Stimulated activated naive CD8-positive, alpha-beta T cell treated with anti-CD3 and anti-CD28 coated beads, Interleukin-15, amount 100 ng/mL, for 72 hours (primary cell): ENCODE results near the gene FARP1.

Experiments
- ATAC-seq: fragments of 150-1000 bp; cut with Tn5 transposase; 2 replicates; pipeline ENCODE4 v1.10.0; 2021; ENCODE audit warnings: mild to moderate bottlenecking, moderate library complexity
- DNase-seq, 2 donors: peaks; one replicate each; pipeline ENCODE4 v3.0.0; 2021 to 2022
- H3K27ac Mint-ChIP-seq, 2 donors: one replicate each; pipeline ENCODE4 v1.8.0; 2022; ENCODE audit warnings: mild to moderate bottlenecking in 2 of 2, mixed read lengths in 2 of 2, moderate library complexity in 2 of 2
- H3K27me3 Mint-ChIP-seq: one replicate; pipeline ENCODE4 v1.8.0; 2022; ENCODE audit warnings: mixed read lengths
- H3K4me1 Mint-ChIP-seq: one replicate; pipeline ENCODE4 v1.8.0; 2022; ENCODE audit warnings: mild to moderate bottlenecking, mixed read lengths
- H3K4me3 Mint-ChIP-seq, 2 donors: one replicate each; pipeline ENCODE4 v1.8.0; 2022; ENCODE audit warnings: mild to moderate bottlenecking in 2 of 2, mixed read lengths in 2 of 2, moderate library complexity in 1 of 2
- H3K9me3 Mint-ChIP-seq, 2 donors: one replicate each; pipeline ENCODE4 v1.8.0; 2022; ENCODE audit warnings: mixed read lengths in 2 of 2

The FARP1 gene

GRCh38 chr13:98450026-98450425, 307.1 kb downstream of the FARP1 start:
- ATAC-seq, result no peak
- Mint-ChIP-seq H3K9me3 (no peaks in the 10 kb centered on the region), H3K4me1 (peaks cover 43% of the 10 kb centered on the region), H3K27me3 (no peaks in the 10 kb centered on the region), H3K27ac (no peak overlapping the region), H3K4me3 (no peak overlapping the region)
- no peak for DNase-seq

GRCh38 chr13:98450539-98451111, 307.7 kb downstream of the FARP1 start:
- ATAC-seq (peak; percentile 39), DNase-seq (no peak)
- Mint-ChIP-seq H3K4me1 (peaks cover 40% of the 10 kb centered on the region), H3K27me3 (no peaks in the 10 kb centered on the region), H3K27ac (peak overlapping the region; percentile 20 to 68), H3K9me3 (no peaks in the 10 kb centered on the region), H3K4me3 (no peak overlapping the region)

- Mint-ChIP-seq H3K4me3 (no peak overlapping the region), H3K4me1 (peaks cover 28% of the 10 kb centered on the region), H3K27me3 (no peaks in the 10 kb centered on the region), H3K27ac (peak overlapping the region in 1 of 2 donors; percentile 20), H3K9me3 (no peaks in the 10 kb centered on the region)
- DNase-seq (no peak), ATAC-seq (no peak)
Observed at GRCh38 chr13:98451676-98452470, 309.0 kb downstream of the FARP1 start.

GRCh38 chr13:98452851-98453843, 310.3 kb downstream of the FARP1 start:
- no peaks in the 10 kb centered on the region for H3K9me3 Mint-ChIP-seq
- H3K27me3 Mint-ChIP-seq, result no peaks in the 10 kb centered on the region
- no peak for DNase-seq
- ATAC-seq, result no peak
- H3K27ac Mint-ChIP-seq, result peak overlapping the region; percentile 67 to 72
- H3K4me3 Mint-ChIP-seq, result no peak overlapping the region
- peaks cover 27% of the 10 kb centered on the region for H3K4me1 Mint-ChIP-seq

GRCh38 chr13:98454389-98454881, 311.5 kb downstream of the FARP1 start:
- peaks cover 28% of the 10 kb centered on the region for H3K4me1 Mint-ChIP-seq
- no peak overlapping the region for H3K27ac Mint-ChIP-seq
- H3K27me3 Mint-ChIP-seq, result no peaks in the 10 kb centered on the region
- H3K9me3 Mint-ChIP-seq, result no peaks in the 10 kb centered on the region
- no peak for DNase-seq
- no peak for ATAC-seq
- no peak overlapping the region for H3K4me3 Mint-ChIP-seq

GRCh38 chr13:98456413-98456845, 313.5 kb downstream of the FARP1 start:
- DNase-seq (no peak), ATAC-seq (no peak)
- Mint-ChIP-seq H3K9me3 (no peaks in the 10 kb centered on the region), H3K4me3 (no peak overlapping the region), H3K4me1 (peaks cover 33% of the 10 kb centered on the region), H3K27ac (no peak overlapping the region), H3K27me3 (no peaks in the 10 kb centered on the region)

- Mint-ChIP-seq H3K4me3 (no peak overlapping the region), H3K27me3 (no peaks in the 10 kb centered on the region), H3K4me1 (peaks cover 29% of the 10 kb centered on the region), H3K9me3 (no peaks in the 10 kb centered on the region), H3K27ac (peak overlapping the region in 1 of 2 donors; percentile 98)
- ATAC-seq (no peak), DNase-seq (no peak)
Observed at GRCh38 chr13:98457053-98457452, 314.2 kb downstream of the FARP1 start.

GRCh38 chr13:98458431-98458830, 315.5 kb downstream of the FARP1 start:
- no peak for DNase-seq
- Mint-ChIP-seq H3K27me3 (no peaks in the 10 kb centered on the region), H3K27ac (no peak overlapping the region), H3K4me1 (peaks cover 40% of the 10 kb centered on the region), H3K9me3 (no peaks in the 10 kb centered on the region), H3K4me3 (no peak overlapping the region)
- no peak for ATAC-seq

GRCh38 chr13:98459171-98459681, 316.3 kb downstream of the FARP1 start:
- Mint-ChIP-seq H3K4me3 (no peak overlapping the region), H3K27ac (peak overlapping the region; percentile 48 to 92), H3K9me3 (no peaks in the 10 kb centered on the region), H3K4me1 (peaks cover 42% of the 10 kb centered on the region), H3K27me3 (no peaks in the 10 kb centered on the region)
- DNase-seq, result no peak
- no peak for ATAC-seq

GRCh38 chr13:98459721-98460370, 317.0 kb downstream of the FARP1 start:
- Mint-ChIP-seq H3K27ac (peak overlapping the region; percentile 48 to 92), H3K4me3 (no peak overlapping the region), H3K9me3 (no peaks in the 10 kb centered on the region), H3K4me1 (peaks cover 36% of the 10 kb centered on the region), H3K27me3 (no peaks in the 10 kb centered on the region)
- DNase-seq, result no peak
- no peak for ATAC-seq

GRCh38 chr13:98460516-98460915, 317.6 kb downstream of the FARP1 start:
- ATAC-seq (no peak), DNase-seq (no peak)
- Mint-ChIP-seq H3K9me3 (no peaks in the 10 kb centered on the region), H3K4me1 (peaks cover 35% of the 10 kb centered on the region), H3K4me3 (no peak overlapping the region), H3K27ac (no peak overlapping the region), H3K27me3 (no peaks in the 10 kb centered on the region)

- DNase-seq (no peak), ATAC-seq (peak; percentile 26)
- Mint-ChIP-seq H3K27me3 (no peaks in the 10 kb centered on the region), H3K27ac (no peak overlapping the region), H3K4me3 (no peak overlapping the region), H3K9me3 (no peaks in the 10 kb centered on the region), H3K4me1 (peaks cover 36% of the 10 kb centered on the region)
Observed at GRCh38 chr13:98461486-98462240, 318.8 kb downstream of the FARP1 start.

GRCh38 chr13:98462241-98462882, 319.5 kb downstream of the FARP1 start:
- Mint-ChIP-seq H3K4me3 (no peak overlapping the region), H3K27ac (no peak overlapping the region), H3K9me3 (no peaks in the 10 kb centered on the region), H3K4me1 (peaks cover 38% of the 10 kb centered on the region), H3K27me3 (no peaks in the 10 kb centered on the region)
- DNase-seq (no peak), ATAC-seq (peak; percentile 29)

- H3K4me1 Mint-ChIP-seq, result peaks cover 38% of the 10 kb centered on the region
- H3K27me3 Mint-ChIP-seq, result no peaks in the 10 kb centered on the region
- ATAC-seq (no peak), DNase-seq (no peak)
- no peak overlapping the region for H3K4me3 Mint-ChIP-seq
- peak overlapping the region in 1 of 2 donors; percentile 61 for H3K27ac Mint-ChIP-seq
- H3K9me3 Mint-ChIP-seq, result no peaks in the 10 kb centered on the region
Observed at GRCh38 chr13:98462946-98463345, 320.1 kb downstream of the FARP1 start.
